GM13976 (cell line): ENCODE results near the gene LRRC70.

Source experiments
- DNase-seq: peaks from one replicate; pipeline ENCODE4 v3.0.0; 2012; ENCODE audit warnings: low spot score
- CTCF ChIP-seq: IDR thresholded peaks from 2 replicates; pipeline ENCODE4 v1.5.1; 2012; ENCODE audit warnings: borderline replicate concordance, mild to moderate bottlenecking; ENCODE audit not compliant: insufficient read depth; ENCODE audit errors: extremely low read depth, missing control alignments, control extremely low read depth
- in situ Hi-C: fragments of 300-500 bp; cut with MboI; formaldehyde crosslinking; loops from one replicate; pipeline ENCODE4 v1.12.0; 2022; ENCODE audit warnings: low sequenced_read_pairs, mixed read lengths, inconsistent platforms; ENCODE audit not compliant: unreplicated experiment

The LRRC70 gene

GRCh38 chr5:62542720-62543119 is 35.9 kb upstream of the LRRC70 start:
- TF ChIP-seq CTCF: no peak
- DNase-seq: no peak
- in situ Hi-C loops: no loop called here

DNA sequence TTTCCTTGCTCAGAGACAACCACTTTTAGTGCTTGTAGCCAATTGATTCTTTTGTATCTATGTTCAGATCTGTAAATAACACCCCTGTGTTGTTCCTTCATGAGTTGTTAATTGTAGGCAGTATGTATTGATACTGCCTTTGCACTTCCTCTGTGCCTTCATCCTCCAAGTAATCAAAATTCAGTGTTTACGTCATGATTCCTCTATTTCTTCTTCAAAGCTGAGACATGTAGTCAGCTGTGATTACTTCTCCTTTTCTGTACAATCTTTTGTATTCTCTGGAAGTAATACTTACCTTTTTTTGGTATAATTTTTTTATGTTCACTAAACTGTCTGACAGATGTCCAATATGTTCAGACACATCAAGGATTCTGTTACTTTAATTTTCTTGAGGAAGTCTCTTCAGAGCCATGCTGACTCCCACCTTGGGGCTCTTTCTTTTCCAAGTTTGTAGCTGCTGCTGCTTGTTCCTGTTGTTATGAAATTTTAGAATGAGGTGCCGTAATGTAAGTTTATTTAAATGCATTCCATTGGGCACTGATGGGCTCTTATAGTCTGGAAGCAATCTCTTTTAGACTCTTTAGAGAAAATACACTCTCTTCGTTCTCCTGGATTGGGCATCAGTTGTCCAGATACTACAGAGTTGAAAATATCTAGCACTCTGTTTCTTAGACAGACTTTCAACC is 30.5 kb upstream of the LRRC70 start:
- in situ Hi-C loops: no loop called here
- DNase-seq: no peak
- no peak for TF ChIP-seq CTCF

- in situ Hi-C loops: no loop called here
- DNase-seq: no peak
- TF ChIP-seq CTCF: no peak
Measured at GRCh38 chr5:62550103-62550502, 28.5 kb upstream of the LRRC70 start.

DNA sequence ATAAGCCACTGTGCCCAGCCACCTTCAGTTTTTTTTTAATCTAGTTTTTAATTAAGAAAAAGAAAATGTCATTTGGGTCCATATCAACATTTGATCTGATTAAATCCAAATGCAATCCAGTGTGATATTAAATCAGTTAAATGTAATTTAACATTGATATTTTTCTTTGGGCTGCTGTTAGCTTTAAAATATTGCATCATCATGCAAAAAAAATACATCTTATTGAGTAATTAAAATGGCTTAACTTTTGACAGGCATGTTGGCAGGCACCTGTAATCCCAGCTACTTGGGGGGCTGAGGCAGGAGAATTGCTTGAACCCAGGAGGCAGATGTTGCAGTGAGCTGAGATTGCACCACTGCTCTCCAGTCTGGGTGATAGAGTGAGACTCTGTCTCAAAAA is 22.7 kb upstream of the LRRC70 start:
- DNase-seq: no peak
- in situ Hi-C loops: no loop called here
- TF ChIP-seq CTCF: no peak

DNA sequence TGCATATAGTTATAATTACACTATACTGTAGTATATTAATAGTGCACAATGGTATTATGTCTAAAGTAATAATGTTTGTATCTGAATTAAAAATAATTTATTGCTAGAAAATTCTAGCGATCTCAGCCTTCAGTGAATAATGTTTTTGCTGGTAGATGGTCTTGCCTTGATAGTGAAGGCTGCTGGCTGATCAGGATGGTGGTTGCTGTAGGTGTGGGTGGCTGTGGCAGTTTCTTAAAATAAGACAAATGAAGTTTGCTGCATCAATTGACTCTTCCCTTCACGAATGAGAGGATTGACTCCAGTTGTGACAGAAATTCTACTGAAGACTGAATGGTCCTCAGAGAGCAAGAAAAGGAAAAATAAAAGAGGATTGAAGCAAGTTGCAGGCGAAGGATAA is 19.7 kb upstream of the LRRC70 start:
- TF ChIP-seq CTCF: no peak
- DNase-seq: no peak
- in situ Hi-C loops: no loop called here

GRCh38 chr5:62560786-62561185 is 17.8 kb upstream of the LRRC70 start:
- in situ Hi-C loops: no loop called here
- no peak for DNase-seq
- TF ChIP-seq CTCF: no peak
